ENCODE measurements around the gene PRXL2B.

GRCh38 chr1:2597441-2598328 is 11.1 kb downstream of the PRXL2B start:
- TF ChIP-seq CTCF (IDR thresholded peaks at IDR 0.05) (no peak), POLR2A (IDR thresholded peaks at IDR 0.05) (no peak), POLR2AphosphoS5 (IDR thresholded peaks at IDR 0.05) (no peak)

Data from transverse colon (tissue), 4 donors.